ENCODE results near the gene CAV3. TPM values are rescaled to one million over a fixed set of nuclear protein-coding genes. Genes with fewer than 3 reads are reported as not detected.

The CAV3 gene
- total RNA-seq, 4 donors from 2014 or later, result not detected

GRCh38 chr3:8709287-8709686 lies 24.3 kb upstream of the CAV3 start:
- no peaks in the 10 kb centered on the region for H3K4me1 ChIP-seq
- DNase-seq, result no peak
- no peaks in the 10 kb centered on the region for H3K27me3 ChIP-seq
- no peaks in the 10 kb centered on the region for H3K9me3 ChIP-seq
- in situ Hi-C loops (cut with MboI; ENCODE audit: low pct_ligation_motif_present in 1 of 4, low pct_unique_long_range_greater_than_20kb in 1 of 4, low sequenced_read_pairs in 3 of 4), result no loop called here
- intact Hi-C loops (cut with DNase I; ENCODE audit: low total_unique reads), result loop anchor here (5.0 kb wide), 1 partner anchor 1147 kb away; no protein-coding TSS in a partner anchor
- TF ChIP-seq POLR2AphosphoS5 (IDR thresholded peaks at IDR 0.05) (no peak), CTCF (IDR thresholded peaks at IDR 0.05) (no peak), POLR2A (IDR thresholded peaks at IDR 0.05) (no peak), EP300 (IDR thresholded peaks at IDR 0.05; ENCODE audit: low read depth) (no peak)
- 72 to 79% methylated on average over 4 to 5 of the region's 5 CpGs for WGBS, 2 donors (ENCODE audit: low coverage in 1 of 2)
- no peak overlapping the region for H3K4me3 ChIP-seq
- H3K27ac ChIP-seq, result no peak overlapping the region
- no peaks in the 10 kb centered on the region for H3K36me3 ChIP-seq

- 20 to 69% methylated on average over 1 to 8 of the region's 8 CpGs for WGBS, 2 donors (ENCODE audit: low coverage in 1 of 2)
- no peak overlapping the region for H3K27ac ChIP-seq
Measured at GRCh38 chr3:8709801-8710507, 23.6 kb upstream of the CAV3 start.

GRCh38 chr3:8712045-8712907 lies 21.3 kb upstream of the CAV3 start:
- Histone ChIP-seq H3K27ac (no peak overlapping the region), H3K27me3 (no peaks in the 10 kb centered on the region), H3K4me1 (no peaks in the 10 kb centered on the region), H3K4me3 (no peak overlapping the region), H3K9me3 (no peaks in the 10 kb centered on the region), H3K36me3 (no peaks in the 10 kb centered on the region)
- intact Hi-C loops (cut with DNase I; ENCODE audit: low total_unique reads), result no loop called here
- no peak for DNase-seq
- in situ Hi-C loops (cut with MboI; ENCODE audit: low pct_ligation_motif_present in 1 of 4, low pct_unique_long_range_greater_than_20kb in 1 of 4, low sequenced_read_pairs in 3 of 4), result no loop called here
- no peak for TF ChIP-seq CTCF (IDR thresholded peaks at IDR 0.05)
- TF ChIP-seq POLR2A (IDR thresholded peaks at IDR 0.05), result no peak
- TF ChIP-seq EP300 (IDR thresholded peaks at IDR 0.05; ENCODE audit: low read depth), result no peak
- TF ChIP-seq POLR2AphosphoS5 (IDR thresholded peaks at IDR 0.05), result no peak
- 52 to 74% methylated on average over 3 to 9 of the region's 9 CpGs for WGBS, 2 donors (ENCODE audit: low coverage in 1 of 2)

More at GRCh38 chr3:8709801-8710507, 23.6 kb upstream of the CAV3 start:
- DNase-seq, result no peak
- no peaks in the 10 kb centered on the region for H3K36me3 ChIP-seq
- no peak for TF ChIP-seq POLR2A (IDR thresholded peaks at IDR 0.05)
- no peak for TF ChIP-seq POLR2AphosphoS5 (IDR thresholded peaks at IDR 0.05)
- no peak for TF ChIP-seq CTCF (IDR thresholded peaks at IDR 0.05)
- no peak for TF ChIP-seq EP300 (IDR thresholded peaks at IDR 0.05; ENCODE audit: low read depth)
- intact Hi-C loops (cut with DNase I; ENCODE audit: low total_unique reads), result loop anchor here (5.0 kb wide), 1 partner anchor 1148 kb away; no protein-coding TSS in a partner anchor
- no peaks in the 10 kb centered on the region for H3K27me3 ChIP-seq
- no peaks in the 10 kb centered on the region for H3K4me1 ChIP-seq
- H3K9me3 ChIP-seq, result no peaks in the 10 kb centered on the region
- in situ Hi-C loops (cut with MboI; ENCODE audit: low pct_ligation_motif_present in 1 of 4, low pct_unique_long_range_greater_than_20kb in 1 of 4, low sequenced_read_pairs in 3 of 4), result no loop called here
- H3K4me3 ChIP-seq, result no peak overlapping the region

- Histone ChIP-seq H3K27me3 (no peaks in the 10 kb centered on the region), H3K27ac (no peak overlapping the region), H3K4me3 (no peak overlapping the region), H3K36me3 (no peaks in the 10 kb centered on the region), H3K9me3 (no peaks in the 10 kb centered on the region), H3K4me1 (no peaks in the 10 kb centered on the region)
- no peak for TF ChIP-seq POLR2AphosphoS5 (IDR thresholded peaks at IDR 0.05)
- no peak for TF ChIP-seq POLR2A (IDR thresholded peaks at IDR 0.05)
- TF ChIP-seq CTCF (IDR thresholded peaks at IDR 0.05), result no peak
- TF ChIP-seq EP300 (IDR thresholded peaks at IDR 0.05; ENCODE audit: low read depth), result no peak
- intact Hi-C loops (cut with DNase I; ENCODE audit: low total_unique reads), result no loop called here
- WGBS, 2 donors (ENCODE audit: low coverage in 1 of 2), result 78% methylated on average over 2 of the region's 2 CpGs; no CpG with 5 or more reads in 1 of the 2 donors
- no peak for DNase-seq
- in situ Hi-C loops (cut with MboI; ENCODE audit: low pct_ligation_motif_present in 1 of 4, low pct_unique_long_range_greater_than_20kb in 1 of 4, low sequenced_read_pairs in 3 of 4), result no loop called here
Measured at GRCh38 chr3:8712908-8713255, 20.7 kb upstream of the CAV3 start.

All from transverse colon (tissue), 4 donors.